HepG2 (cell line): ENCODE data around the gene ZNF821. TPM values are rescaled to one million over a fixed set of nuclear protein-coding genes. Genes with fewer than 3 reads are reported as not detected.
A peak's percentile ranks its signal among the peaks of the same experiment; 100 is the strongest.

ENCODE experiments used
- CAMTA2 ChIP-seq: sonication (generic); formaldehyde crosslinking; IDR thresholded peaks from 2 replicates; pipeline ENCODE4 v1.4.0; 2020; ENCODE audit warnings: mild to moderate bottlenecking, missing genetic modification reagents, borderline replicate concordance
- DPF2 ChIP-seq: sonication (generic); formaldehyde crosslinking; IDR thresholded peaks from 2 replicates; pipeline ENCODE4 v1.4.0; 2020; ENCODE audit warnings: mild to moderate bottlenecking, low read depth, missing genetic modification reagents, borderline replicate concordance
- ETS1 ChIP-seq: sonication (generic); formaldehyde crosslinking; IDR thresholded peaks from 2 replicates; pipeline ENCODE4 v1.4.0; 2020; ENCODE audit warnings: missing genetic modification reagents
- HBP1 ChIP-seq: IDR thresholded peaks from 2 replicates; pipeline ENCODE4 v1.6.1; 2016; ENCODE audit warnings: low read depth, control low read depth
- IKZF5 ChIP-seq: IDR thresholded peaks from 2 replicates; pipeline ENCODE4 v1.6.1; 2018; ENCODE audit warnings: missing genetic modification reagents, mild to moderate bottlenecking, missing compliant biosample characterization
- KIAA2018 ChIP-seq: sonication (generic); formaldehyde crosslinking; IDR thresholded peaks from 2 replicates; pipeline ENCODE4 v1.5.0; 2020; ENCODE audit warnings: mild to moderate bottlenecking, missing genetic modification reagents, borderline replicate concordance
- MAZ ChIP-seq, 2 experiments: sonication (generic) in 1 of 2; formaldehyde crosslinking in 1 of 2; IDR thresholded peaks; 2 replicates each; pipeline versions ENCODE4 v1.5.0 to v1.6.1; 2012 to 2020; ENCODE audit warnings: low read depth in 2 of 2, mild to moderate bottlenecking in 2 of 2, borderline replicate concordance in 1 of 2, improper control_type of control experiment in 1 of 2, low read length in 1 of 2, missing genetic modification reagents in 1 of 2, moderate library complexity in 1 of 2
- MED1 ChIP-seq: sonication (generic); formaldehyde crosslinking; IDR thresholded peaks from 2 replicates; pipeline ENCODE4 v1.4.0; 2020; ENCODE audit warnings: missing genetic modification reagents
- MLXIP ChIP-seq: sonication (generic); formaldehyde crosslinking; IDR thresholded peaks from 2 replicates; pipeline ENCODE4 v1.9.0; 2021; ENCODE audit warnings: missing genetic modification reagents, borderline replicate concordance
- STAG1 ChIP-seq: sonication (generic); formaldehyde crosslinking; IDR thresholded peaks from 2 replicates; pipeline ENCODE4 v1.4.0; 2020; ENCODE audit warnings: missing genetic modification reagents
- ZFP1 ChIP-seq: IDR thresholded peaks from 2 replicates; pipeline ENCODE4 v1.6.1; 2016
- ZNF3 ChIP-seq: IDR thresholded peaks from 2 replicates; pipeline ENCODE4 v1.7.0; 2017; ENCODE audit warnings: inconsistent platforms
- ZNF343 ChIP-seq: sonication (generic); formaldehyde crosslinking; IDR thresholded peaks from 2 replicates; pipeline ENCODE4 v1.4.0; 2020; ENCODE audit warnings: mild to moderate bottlenecking, missing genetic modification reagents
- ZNF530 ChIP-seq: sonication (generic); formaldehyde crosslinking; IDR thresholded peaks from 2 replicates; pipeline ENCODE4 v1.5.0; 2020; ENCODE audit warnings: low read depth, mild to moderate bottlenecking, missing genetic modification reagents
- polyA plus RNA-seq, 8 experiments: library from polyadenylated mRNA; depleted of rRNA in 3 of 8; stranded (reverse) in 7 of 8; unstranded in 1 of 8; fragments of >200 nt; fragmentation: Illumina TruSeq in 4 of 8; extraction: Trizol in 4 of 8; gene quantifications; 2 replicates each; pipeline versions ENCODE4 v1.2.1 to v1.2.3, GENCODE V29; 2011 to 2016; ENCODE audit warnings: low read depth in 4 of 8, missing spikeins in 1 of 8, mixed read lengths in 1 of 8; ENCODE audit not compliant: insufficient read depth in 1 of 8
- total RNA-seq, 5 experiments: library from RNA; depleted of rRNA; stranded (reverse); fragments of >200 nt; fragmentation: Illumina TruSeq; extraction: Trizol; gene quantifications; 2 replicates each; pipeline ENCODE4 v1.2.3, GENCODE V29; 2016; ENCODE audit warnings: low read depth in 1 of 5

Gene ZNF821
- total and polyA plus RNA-seq, 2 of the 13 experiments (the other 11 are each of a cell fraction or from before 2014, with no cell fraction given): 7.0 to 9.1 TPM

- TF ChIP-seq KIAA2018 (CRISPR knock-in tag) (no peak), MAZ (IDR thresholded peaks at IDR 0.05; ENCODE audit: borderline replicate concordance, low read depth, low read length) (no peak), MAZ (CRISPR knock-in tag; IDR thresholded peaks at IDR 0.05; ENCODE audit: low read depth) (no peak), CAMTA2 (CRISPR knock-in tag) (no peak), STAG1 (peak; percentile 55), MED1 (CRISPR knock-in tag) (no peak), ZNF530 (CRISPR knock-in tag) (no peak), MLXIP (no peak), ZFP1 (CRISPR knock-in tag) (no peak), IKZF5 (CRISPR knock-in tag) (no peak), DPF2 (CRISPR knock-in tag) (no peak), ZNF343 (CRISPR knock-in tag) (no peak), HBP1 (CRISPR knock-in tag) (no peak), ZNF3 (CRISPR knock-in tag) (no peak), ETS1 (no peak)
Observed at GRCh38 chr16:71882505-71883167, 1.3 kb downstream of the ZNF821 start (continued).
